NCI-H1048 (cell line): ENCODE results near the gene NCL.

Source experiments
- DNase-seq: peaks from one replicate; lab custom pipeline; 2025; lab: John Stamatoyannopoulos, UW

Gene NCL

GRCh38 chr2:231463698-231464575 lies at the start of gene NCL:
NCL (minus strand) TSS chr2:231464484; CDS start chr2:231464353, 131 bp downstream.
- DNase-seq, result peak; percentile 79

DNA sequence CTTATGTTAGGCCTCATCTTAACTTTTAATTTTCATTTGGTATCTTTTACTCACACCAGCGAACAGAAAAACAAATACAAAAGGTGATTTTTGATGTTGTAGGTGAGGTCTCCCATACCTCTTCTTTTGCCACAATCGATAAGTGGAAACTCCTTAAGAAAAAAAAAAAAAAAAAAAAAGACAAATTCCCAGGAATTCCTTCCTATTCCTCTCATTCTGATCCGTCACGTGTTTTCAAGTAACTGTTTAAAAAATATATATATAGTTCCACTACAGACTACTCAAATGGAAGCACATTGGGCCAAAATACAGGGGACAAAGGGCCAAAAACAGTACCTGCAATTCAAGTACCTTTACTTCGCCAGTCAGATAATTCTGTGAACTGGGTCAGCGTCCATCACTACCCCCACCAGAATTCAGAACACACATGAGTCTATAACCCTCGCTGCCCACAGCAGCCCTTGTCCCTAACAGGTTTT lies 49.5 kb upstream of the NCL start:
- DNase-seq, result no peak

DNA sequence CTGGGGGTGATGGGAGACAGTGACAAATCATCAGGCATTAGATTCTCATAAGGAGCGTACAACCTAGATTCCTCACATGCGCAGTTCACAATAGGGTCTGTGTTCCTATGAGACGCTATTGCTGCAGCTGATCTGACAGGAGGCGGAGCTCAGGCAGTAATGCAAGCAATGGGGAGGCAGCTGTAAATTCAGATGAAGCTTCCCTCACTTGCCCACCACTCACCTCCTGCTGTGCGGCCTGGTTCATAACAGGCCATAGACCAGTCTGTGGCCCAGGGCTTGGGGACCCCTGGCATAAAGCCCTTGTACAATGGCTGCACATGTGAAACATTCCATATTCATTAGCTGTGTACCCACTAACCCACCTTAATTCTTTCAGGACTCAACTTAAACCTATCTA lies 47.9 kb upstream of the NCL start:
- no peak for DNase-seq

GRCh38 chr2:231503766-231504165 lies 39.5 kb upstream of the NCL start:
- DNase-seq, result no peak

DNA sequence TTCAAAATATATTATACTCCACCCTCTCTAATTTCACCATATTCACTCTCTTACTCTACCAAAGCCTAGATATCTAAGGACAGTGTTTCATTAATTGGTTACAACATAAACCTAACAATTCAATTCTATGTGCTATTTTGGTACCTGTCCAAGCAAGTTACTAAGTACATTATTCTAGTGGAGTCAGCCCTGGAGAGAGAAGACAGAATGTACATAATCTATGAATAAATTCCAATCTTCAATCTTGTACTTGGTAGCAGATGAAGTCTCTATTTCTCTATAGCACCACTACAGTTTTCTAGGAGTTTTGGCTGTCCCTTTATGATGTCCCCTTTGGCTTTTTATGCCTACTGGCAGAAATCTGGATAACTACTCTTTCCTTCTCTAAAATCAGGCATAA lies 38.3 kb upstream of the NCL start:
- DNase-seq, result no peak

- DNase-seq, result no peak
Measured at GRCh38 chr2:231497651-231498050, 33.4 kb upstream of the NCL start.

DNA sequence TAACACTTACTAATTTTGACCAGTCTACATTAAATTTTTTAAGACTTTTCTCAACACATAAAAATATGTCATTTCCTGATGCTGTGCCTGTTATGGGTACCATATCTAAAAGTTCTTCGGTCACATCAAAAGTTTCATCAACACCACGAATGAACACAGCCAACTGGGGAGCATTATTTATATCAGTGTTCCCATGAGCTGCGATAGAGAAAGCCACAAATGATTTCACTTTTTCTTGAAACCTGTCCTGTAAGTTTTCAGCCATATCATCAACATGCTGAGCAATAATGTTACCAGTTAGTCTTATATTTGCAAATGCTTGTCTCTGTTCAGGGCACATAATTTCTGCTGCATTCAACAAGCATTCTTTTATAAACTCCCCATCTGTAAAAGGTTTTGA lies 30.4 kb upstream of the NCL start:
- DNase-seq, result no peak

DNA sequence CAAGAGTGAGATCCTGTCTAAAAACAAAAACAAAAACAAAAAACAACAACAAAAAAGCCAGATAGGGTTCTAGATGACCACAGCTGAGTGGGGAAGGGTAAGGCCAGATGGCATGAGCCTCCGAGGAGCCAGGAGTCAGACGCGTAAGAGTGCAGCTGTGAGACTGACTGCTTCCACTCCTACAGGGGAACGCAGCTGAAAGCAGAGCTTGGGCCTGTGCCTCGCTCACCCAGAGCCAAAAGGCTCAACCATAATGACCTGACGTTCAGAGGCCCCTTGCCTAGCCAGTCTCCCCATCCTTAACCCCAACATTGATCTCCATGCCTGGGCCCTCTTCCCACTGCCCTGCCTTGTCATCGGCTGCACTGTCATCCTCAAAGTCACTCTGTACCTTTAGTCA lies 26.5 kb upstream of the NCL start:
- no peak for DNase-seq

- no peak for DNase-seq
Measured at GRCh38 chr2:231489990-231490389, 25.7 kb upstream of the NCL start.

DNA sequence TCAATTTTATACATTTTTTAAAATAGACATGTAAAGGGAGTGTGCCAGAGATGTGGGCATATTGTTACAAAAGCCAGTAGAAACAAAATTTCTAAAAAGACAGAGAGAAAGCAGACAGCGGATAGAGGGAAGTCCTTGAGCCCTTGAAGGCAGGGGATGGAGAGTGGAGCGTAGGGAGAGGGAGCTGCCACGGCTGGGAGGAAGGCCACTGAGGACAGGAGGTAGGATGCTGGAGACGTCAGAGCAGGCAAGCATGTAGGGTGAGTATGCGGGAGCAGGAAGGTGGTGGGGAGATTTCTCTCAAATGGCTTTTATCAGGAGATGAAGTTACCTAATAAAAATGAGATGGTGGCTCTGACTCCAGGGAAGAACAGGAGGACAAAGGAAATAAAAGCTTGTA lies 24.0 kb upstream of the NCL start:
- no peak for DNase-seq

DNA sequence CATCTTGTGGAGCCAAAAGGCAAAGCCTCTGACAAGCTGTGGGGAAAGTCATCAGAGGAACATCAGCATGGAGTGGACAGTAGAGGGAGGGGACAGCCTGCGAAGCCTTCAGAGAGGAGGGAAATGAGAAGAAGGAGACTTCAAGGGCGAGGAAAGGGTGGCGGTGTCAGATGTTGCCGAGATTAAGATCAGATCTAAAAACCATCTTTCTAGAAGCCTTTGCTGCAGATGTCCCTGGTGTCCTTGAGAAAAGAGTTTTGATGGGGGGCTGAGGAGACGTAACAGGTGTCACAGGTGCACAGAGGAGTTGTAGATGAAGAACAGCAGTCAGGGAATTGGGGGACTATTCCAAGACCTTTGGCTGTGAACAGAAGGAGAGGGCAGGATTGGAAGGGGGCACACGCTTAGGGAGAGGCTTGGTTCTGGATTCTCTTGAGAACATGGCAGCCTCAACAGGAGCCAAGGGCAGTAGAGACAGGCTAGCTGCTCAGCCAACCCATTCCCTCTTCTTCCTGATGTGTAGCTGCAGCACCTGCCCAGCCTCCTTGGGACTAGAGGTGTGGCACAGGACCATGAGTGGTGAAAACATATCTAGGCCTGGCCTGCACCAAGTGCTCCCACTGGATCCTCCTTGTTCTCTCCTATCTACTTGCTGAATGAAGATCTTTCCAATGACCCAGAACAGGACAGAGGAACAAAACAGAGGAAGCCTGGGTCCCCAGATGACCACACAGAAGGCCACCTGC lies 22.7 kb upstream of the NCL start:
- DNase-seq, result no peak

- DNase-seq, result no peak
Measured at GRCh38 chr2:231483398-231484329, 19.4 kb upstream of the NCL start.

- peak; percentile 18 for DNase-seq
Measured at GRCh38 chr2:231482806-231483391, 18.6 kb upstream of the NCL start.

GRCh38 chr2:231480781-231481180 lies 16.5 kb upstream of the NCL start:
- DNase-seq, result no peak

- DNase-seq, result no peak
Measured at GRCh38 chr2:231479455-231479854, 15.2 kb upstream of the NCL start.

DNA sequence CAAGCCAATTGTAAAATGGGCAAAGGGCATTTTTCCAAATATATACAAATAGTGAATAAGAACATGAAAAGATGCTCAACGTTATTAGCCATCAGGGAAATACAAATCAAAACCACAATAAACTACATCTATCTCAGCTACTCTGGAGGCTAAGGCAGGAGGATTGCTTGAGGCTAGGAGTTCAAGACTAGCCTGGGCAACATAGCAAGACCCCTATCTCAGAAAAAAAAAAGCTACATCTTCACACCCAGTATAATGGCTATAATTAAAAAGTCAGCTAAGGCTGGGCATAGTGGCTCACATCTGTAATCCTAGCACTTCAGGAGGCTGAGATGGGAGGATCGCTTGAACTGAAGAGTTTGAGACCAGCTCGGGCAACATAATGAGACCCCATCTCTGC lies 12.6 kb upstream of the NCL start:
- DNase-seq, result no peak

DNA sequence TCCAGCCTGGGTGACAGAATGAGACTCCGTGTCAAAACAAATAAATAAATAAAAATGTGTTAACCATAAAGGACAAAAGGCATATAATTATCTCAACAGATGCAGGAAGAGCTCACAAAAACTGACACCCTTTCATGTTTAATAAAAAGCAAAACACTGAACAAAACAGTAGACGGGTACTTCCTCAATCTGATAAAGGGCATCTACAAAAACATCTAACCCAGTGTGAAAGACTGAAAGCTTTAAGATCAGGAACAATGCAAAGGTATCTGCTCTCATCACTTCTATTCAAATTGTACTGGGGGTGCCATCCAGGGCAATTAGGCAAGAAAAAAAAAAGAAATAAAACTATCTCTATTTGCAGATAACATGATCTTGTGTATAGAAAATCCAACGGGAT lies 11.7 kb upstream of the NCL start:
- no peak for DNase-seq

GRCh38 chr2:231472816-231473215 lies 8.5 kb upstream of the NCL start:
- no peak for DNase-seq

DNA sequence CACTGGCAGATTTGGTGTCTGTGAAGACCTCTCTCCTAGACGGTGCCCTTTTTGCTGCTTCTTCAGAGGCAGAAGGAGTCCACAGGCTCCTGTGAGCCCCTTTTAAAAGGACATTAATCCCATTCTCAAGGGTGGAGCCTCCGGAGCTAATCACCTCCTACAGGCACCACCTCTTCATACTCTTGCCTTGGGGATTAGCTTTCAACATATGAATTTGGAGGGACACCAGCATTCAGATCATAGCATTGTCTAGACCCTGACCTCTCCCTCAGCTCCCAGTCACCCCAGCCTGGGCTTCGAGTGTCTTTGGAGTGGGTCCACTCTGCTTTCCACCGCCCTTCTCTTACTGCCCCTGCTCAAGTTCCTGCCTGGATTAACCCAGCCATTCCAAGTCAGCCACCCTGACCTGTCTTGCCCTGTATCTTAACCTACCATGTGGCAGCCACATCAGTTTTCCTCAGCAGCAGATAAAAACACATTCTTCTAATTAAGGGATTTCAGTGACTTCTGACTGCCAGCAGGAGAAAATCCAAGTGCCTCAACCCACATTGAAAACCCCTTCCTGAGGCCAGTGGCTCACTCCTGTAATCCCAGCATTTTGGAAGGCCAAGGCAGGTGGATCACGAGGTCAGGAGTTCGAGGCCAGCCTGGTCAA lies 6.1 kb upstream of the NCL start:
- no peak for DNase-seq

DNA sequence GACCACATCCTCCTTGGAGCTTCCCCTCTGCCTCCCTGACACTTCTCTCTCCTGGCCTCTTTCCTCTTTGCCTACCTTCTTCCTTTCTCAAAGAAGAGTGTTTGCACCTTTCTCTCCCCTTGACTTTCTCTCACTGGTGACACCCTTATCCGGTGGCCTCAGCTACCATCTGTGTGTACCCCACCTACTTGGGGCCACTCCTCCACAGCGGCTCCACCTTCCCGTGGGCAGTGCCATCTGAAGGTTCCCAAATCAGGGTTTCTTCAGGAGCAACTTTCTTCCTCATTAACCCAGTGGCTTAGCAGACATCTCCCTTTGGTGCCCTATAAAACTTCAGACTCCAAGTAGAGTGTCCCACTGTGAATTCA lies 5.3 kb upstream of the NCL start:
- no peak for DNase-seq
